ENCODE results near the gene ATG4D.

ATG4D gene

DNA sequence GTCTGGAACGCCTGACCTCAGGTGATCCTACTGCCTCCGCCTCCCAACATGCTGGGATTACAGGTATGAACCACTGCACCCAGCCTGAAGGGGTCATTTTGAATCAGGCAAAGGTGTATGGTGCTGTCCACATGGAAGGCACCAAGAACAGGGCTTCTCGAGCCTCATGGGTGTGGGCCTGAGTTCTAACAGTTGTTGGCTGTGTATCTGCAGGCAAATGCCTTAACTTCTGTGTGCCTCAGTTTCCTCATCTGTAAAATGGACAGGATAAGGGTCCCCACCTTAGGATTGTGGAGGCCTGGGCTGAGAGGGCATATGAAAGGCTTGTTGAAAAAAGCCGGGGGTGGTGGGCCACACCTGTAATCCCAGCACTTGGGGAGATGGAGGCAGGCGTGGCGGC lies 34.2 kb downstream of the ATG4D start:
- no peak overlapping the region for H3K27ac ChIP-seq (ENCODE audit: low read length)
- no peak for DNase-seq
- H3K36me3 ChIP-seq (ENCODE audit: insufficient read depth, low read length), result no peaks in the 10 kb centered on the region
- no peaks in the 10 kb centered on the region for H4K20me1 ChIP-seq (ENCODE audit: insufficient read depth, low read length)
- H3K4me1 ChIP-seq (ENCODE audit: insufficient read depth, low read length), result peaks cover 7% of the 10 kb centered on the region
- no peak overlapping the region for H3K4me3 ChIP-seq (ENCODE audit: low read depth in 1 of 2, low read length in 2 of 2)
- no peak for ATAC-seq (ENCODE audit: insufficient read depth, low read depth)
- no peaks in the 10 kb centered on the region for H3K9me3 ChIP-seq (ENCODE audit: insufficient read depth, low read length, severe bottlenecking)
- H3K9ac ChIP-seq (ENCODE audit: low read depth, low read length), result no peak overlapping the region
- no peaks in the 10 kb centered on the region for H3K79me2 ChIP-seq (ENCODE audit: insufficient read depth, low read length)
- H3K27me3 ChIP-seq (ENCODE audit: insufficient read depth, low read length, poor library complexity), result no peaks in the 10 kb centered on the region
- no peak for TF ChIP-seq EZH2 (IDR thresholded peaks at IDR 0.05; ENCODE audit: borderline replicate concordance, low read depth, low read length, severe bottlenecking)
- TF ChIP-seq, protein P1, sequence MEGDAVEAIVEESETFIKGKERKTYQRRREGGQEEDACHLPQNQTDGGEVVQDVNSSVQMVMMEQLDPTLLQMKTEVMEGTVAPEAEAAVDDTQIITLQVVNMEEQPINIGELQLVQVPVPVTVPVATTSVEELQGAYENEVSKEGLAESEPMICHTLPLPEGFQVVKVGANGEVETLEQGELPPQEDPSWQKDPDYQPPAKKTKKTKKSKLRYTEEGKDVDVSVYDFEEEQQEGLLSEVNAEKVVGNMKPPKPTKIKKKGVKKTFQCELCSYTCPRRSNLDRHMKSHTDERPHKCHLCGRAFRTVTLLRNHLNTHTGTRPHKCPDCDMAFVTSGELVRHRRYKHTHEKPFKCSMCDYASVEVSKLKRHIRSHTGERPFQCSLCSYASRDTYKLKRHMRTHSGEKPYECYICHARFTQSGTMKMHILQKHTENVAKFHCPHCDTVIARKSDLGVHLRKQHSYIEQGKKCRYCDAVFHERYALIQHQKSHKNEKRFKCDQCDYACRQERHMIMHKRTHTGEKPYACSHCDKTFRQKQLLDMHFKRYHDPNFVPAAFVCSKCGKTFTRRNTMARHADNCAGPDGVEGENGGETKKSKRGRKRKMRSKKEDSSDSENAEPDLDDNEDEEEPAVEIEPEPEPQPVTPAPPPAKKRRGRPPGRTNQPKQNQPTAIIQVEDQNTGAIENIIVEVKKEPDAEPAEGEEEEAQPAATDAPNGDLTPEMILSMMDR (IDR thresholded peaks at IDR 0.05; ENCODE audit: borderline replicate concordance, extremely low read depth, low read length, poor library complexity, severe bottlenecking), result no peak
- no peak overlapping the region for H3K4me2 ChIP-seq (ENCODE audit: insufficient read depth, low read length)
- no peak overlapping the region for H2AFZ ChIP-seq (ENCODE audit: low read depth, low read length)

DNA sequence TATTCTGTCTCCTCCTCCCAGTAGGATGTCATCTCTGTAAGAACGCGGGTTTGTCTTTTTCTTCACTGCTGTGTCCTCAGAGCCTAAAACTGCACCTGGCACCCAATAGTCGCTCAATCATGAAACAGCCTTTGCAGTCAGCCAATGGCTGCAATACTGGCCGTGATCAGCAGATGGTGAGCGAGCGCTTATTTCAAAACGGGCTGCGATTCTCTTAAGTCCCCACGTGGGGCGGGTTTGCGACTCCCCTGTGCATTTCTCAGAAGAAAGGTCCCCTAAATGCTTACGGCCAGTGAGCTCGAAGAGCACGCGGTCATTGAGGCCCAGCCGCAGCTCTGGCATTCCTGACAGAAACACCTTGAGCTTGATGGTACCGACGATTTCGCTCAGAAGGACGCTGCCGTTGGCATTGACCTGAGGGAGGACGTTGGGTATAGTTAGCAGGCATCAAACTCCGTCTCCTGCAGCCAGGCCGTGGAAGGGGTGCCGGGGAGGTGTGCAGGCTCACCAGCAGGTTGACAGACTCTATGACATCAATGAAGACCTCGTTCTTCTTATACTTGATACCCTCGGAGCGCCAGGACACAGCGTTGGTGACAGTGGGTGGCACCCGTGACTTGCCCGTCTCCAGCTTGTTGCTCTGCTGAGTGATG lies 37.4 kb downstream of the ATG4D start:
- peak overlapping the region; percentile 60 for H2AFZ ChIP-seq (ENCODE audit: low read depth, low read length)
- peak; percentile 90 for DNase-seq
- no peaks in the 10 kb centered on the region for H3K79me2 ChIP-seq (ENCODE audit: insufficient read depth, low read length)
- TF ChIP-seq, protein P1 (IDR thresholded peaks at IDR 0.05; ENCODE audit: borderline replicate concordance, extremely low read depth, low read length, poor library complexity, severe bottlenecking), result peak; percentile 100
- no peak for TF ChIP-seq EZH2 (IDR thresholded peaks at IDR 0.05; ENCODE audit: borderline replicate concordance, low read depth, low read length, severe bottlenecking)
- H3K27me3 ChIP-seq (ENCODE audit: insufficient read depth, low read length, poor library complexity), result no peaks in the 10 kb centered on the region
- peaks cover 7% of the 10 kb centered on the region for H3K4me1 ChIP-seq (ENCODE audit: insufficient read depth, low read length)
- H3K27ac ChIP-seq (ENCODE audit: low read length), result no peak overlapping the region
- no peaks in the 10 kb centered on the region for H4K20me1 ChIP-seq (ENCODE audit: insufficient read depth, low read length)
- ATAC-seq (ENCODE audit: insufficient read depth, low read depth), result peak; percentile 96
- H3K9ac ChIP-seq (ENCODE audit: low read depth, low read length), result no peak overlapping the region
- H3K4me2 ChIP-seq (ENCODE audit: insufficient read depth, low read length), result peak overlapping the region; percentile 50; the same call in 1 of the 2 replicates
- H3K9me3 ChIP-seq (ENCODE audit: insufficient read depth, low read length, severe bottlenecking), result no peaks in the 10 kb centered on the region
- H3K4me3 ChIP-seq (ENCODE audit: low read depth in 1 of 2, low read length in 2 of 2), result no peak overlapping the region
- no peaks in the 10 kb centered on the region for H3K36me3 ChIP-seq (ENCODE audit: insufficient read depth, low read length)

DNA sequence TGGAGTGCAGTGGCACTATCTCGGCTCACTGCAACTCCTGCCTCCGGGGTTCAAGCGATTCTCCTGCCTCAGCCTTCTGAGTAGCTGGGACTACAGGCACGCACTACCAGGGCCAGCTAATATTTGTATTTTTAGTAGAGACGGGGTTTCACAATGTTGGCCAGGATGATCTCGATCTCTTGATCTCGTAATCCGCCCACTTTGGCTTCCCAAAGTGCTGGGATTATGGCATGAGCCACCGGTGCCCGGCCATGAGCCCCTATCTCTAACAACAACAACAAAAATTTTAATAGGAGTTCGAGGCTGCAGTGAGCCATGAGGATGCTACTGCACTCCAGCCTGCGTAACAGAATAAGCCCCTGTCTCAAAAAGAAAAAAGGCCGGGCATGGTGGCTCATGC lies 38.4 kb downstream of the ATG4D start:
- Histone ChIP-seq H3K4me2 (ENCODE audit: insufficient read depth, low read length) (no peak overlapping the region), H3K9me3 (ENCODE audit: insufficient read depth, low read length, severe bottlenecking) (no peaks in the 10 kb centered on the region), H3K27me3 (ENCODE audit: insufficient read depth, low read length, poor library complexity) (no peaks in the 10 kb centered on the region), H3K27ac (ENCODE audit: low read length) (no peak overlapping the region), H4K20me1 (ENCODE audit: insufficient read depth, low read length) (no peaks in the 10 kb centered on the region), H3K4me3 (ENCODE audit: low read depth in 1 of 2, low read length in 2 of 2) (no peak overlapping the region), H3K9ac (ENCODE audit: low read depth, low read length) (no peak overlapping the region), H3K79me2 (ENCODE audit: insufficient read depth, low read length) (no peaks in the 10 kb centered on the region), H3K4me1 (ENCODE audit: insufficient read depth, low read length) (peaks cover 7% of the 10 kb centered on the region), H2AFZ (ENCODE audit: low read depth, low read length) (no peak overlapping the region), H3K36me3 (ENCODE audit: insufficient read depth, low read length) (no peaks in the 10 kb centered on the region)
- DNase-seq (no peak), ATAC-seq (ENCODE audit: insufficient read depth, low read depth) (no peak)
- TF ChIP-seq, protein P1 (IDR thresholded peaks at IDR 0.05; ENCODE audit: borderline replicate concordance, extremely low read depth, low read length, poor library complexity, severe bottlenecking), result no peak
- TF ChIP-seq EZH2 (IDR thresholded peaks at IDR 0.05; ENCODE audit: borderline replicate concordance, low read depth, low read length, severe bottlenecking), result no peak

All from DND-41 (cell line).